GM18858 (cell line): ENCODE measurements around the gene OR5L2.
"Not testable (repeated sequence)": the region's sequence is repeated elsewhere in the genome, so short reads cannot be mapped to it uniquely, and the experiment has no call there.

Experiments
- ATAC-seq: cut with Tn5 transposase; IDR thresholded peaks from one replicate; pipeline ENCODE4 v1.9.1; 2021; ENCODE audit not compliant: unreplicated experiment

OR5L2 gene

GRCh38 chr11:55826919-55827318 lies at the start of gene OR5L2:
Gene OR5L2, plus strand, starts transcription at chr11:55827219. Its CDS starts 0 bp downstream, at chr11:55827219.
- ATAC-seq: no peak

GRCh38 chr11:55791606-55792005 lies 35.4 kb upstream of the OR5L2 start:
- ATAC-seq: no peak

GRCh38 chr11:55793321-55793720 lies 33.7 kb upstream of the OR5L2 start:
- ATAC-seq: no peak

GRCh38 chr11:55795256-55795655 lies 31.8 kb upstream of the OR5L2 start, which contains the start of gene OR5D14:
Gene OR5D14, plus strand, starts transcription at chr11:55795556. Its CDS starts 0 bp downstream, at chr11:55795556.
- no peak for ATAC-seq

GRCh38 chr11:55806248-55806647 lies 20.8 kb upstream of the OR5L2 start:
- no peak for ATAC-seq

GRCh38 chr11:55811067-55811466 lies 16.0 kb upstream of the OR5L2 start, which contains the start of gene OR5L1:
Gene OR5L1, plus strand, starts transcription at chr11:55811367. Its CDS starts 100 bp downstream, at chr11:55811467.
- ATAC-seq: no peak

- no peak for ATAC-seq
These were observed 7.7 kb upstream of the OR5L2 start, which contains the start of gene OR5D18 for GRCh38 chr11:55819330-55819729. Gene OR5D18, plus strand, starts transcription at chr11:55819630. Its CDS starts 0 bp downstream, at chr11:55819630.

- ATAC-seq: no peak
These were observed 11.4 kb downstream of the OR5L2 start, which contains the start of gene OR5D16 for GRCh38 chr11:55838452-55838851. Gene OR5D16, plus strand, starts transcription at chr11:55838752. Its CDS starts 0 bp downstream, at chr11:55838752.

- no peak for ATAC-seq
These were observed 20.4 kb downstream of the OR5L2 start for GRCh38 chr11:55847453-55847852.

- no peak for ATAC-seq
These were observed 22.0 kb downstream of the OR5L2 start for GRCh38 chr11:55849037-55849436.

- ATAC-seq: no peak
These were observed 25.1 kb downstream of the OR5L2 start for GRCh38 chr11:55852141-55852540.

- no peak for ATAC-seq
These were observed 27.7 kb downstream of the OR5L2 start for GRCh38 chr11:55854704-55855103.

- ATAC-seq: not testable (repeated sequence)
These were observed 40.3 kb downstream of the OR5L2 start for GRCh38 chr11:55867354-55867753.

- ATAC-seq: not testable (repeated sequence)
These were observed 45.7 kb downstream of the OR5L2 start for GRCh38 chr11:55872731-55873130.

GRCh38 chr11:55873146-55873545 lies 46.1 kb downstream of the OR5L2 start:
- ATAC-seq: not testable (repeated sequence)
